HG03442 (cell line): ENCODE data around the gene RBM11.
"Not testable (repeated sequence)": the region's sequence is repeated elsewhere in the genome, so short reads cannot be mapped to it uniquely, and the experiment has no call there.

Experiments used
- ATAC-seq: cut with Tn5 transposase; IDR thresholded peaks from one replicate; pipeline ENCODE4 v1.9.1; 2021; ENCODE audit warnings: mild to moderate bottlenecking, moderate library complexity; ENCODE audit not compliant: unreplicated experiment

The RBM11 gene, protein sequence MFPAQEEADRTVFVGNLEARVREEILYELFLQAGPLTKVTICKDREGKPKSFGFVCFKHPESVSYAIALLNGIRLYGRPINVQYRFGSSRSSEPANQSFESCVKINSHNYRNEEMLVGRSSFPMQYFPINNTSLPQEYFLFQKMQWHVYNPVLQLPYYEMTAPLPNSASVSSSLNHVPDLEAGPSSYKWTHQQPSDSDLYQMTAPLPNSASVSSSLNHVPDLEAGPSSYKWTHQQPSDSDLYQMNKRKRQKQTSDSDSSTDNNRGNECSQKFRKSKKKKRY

DNA sequence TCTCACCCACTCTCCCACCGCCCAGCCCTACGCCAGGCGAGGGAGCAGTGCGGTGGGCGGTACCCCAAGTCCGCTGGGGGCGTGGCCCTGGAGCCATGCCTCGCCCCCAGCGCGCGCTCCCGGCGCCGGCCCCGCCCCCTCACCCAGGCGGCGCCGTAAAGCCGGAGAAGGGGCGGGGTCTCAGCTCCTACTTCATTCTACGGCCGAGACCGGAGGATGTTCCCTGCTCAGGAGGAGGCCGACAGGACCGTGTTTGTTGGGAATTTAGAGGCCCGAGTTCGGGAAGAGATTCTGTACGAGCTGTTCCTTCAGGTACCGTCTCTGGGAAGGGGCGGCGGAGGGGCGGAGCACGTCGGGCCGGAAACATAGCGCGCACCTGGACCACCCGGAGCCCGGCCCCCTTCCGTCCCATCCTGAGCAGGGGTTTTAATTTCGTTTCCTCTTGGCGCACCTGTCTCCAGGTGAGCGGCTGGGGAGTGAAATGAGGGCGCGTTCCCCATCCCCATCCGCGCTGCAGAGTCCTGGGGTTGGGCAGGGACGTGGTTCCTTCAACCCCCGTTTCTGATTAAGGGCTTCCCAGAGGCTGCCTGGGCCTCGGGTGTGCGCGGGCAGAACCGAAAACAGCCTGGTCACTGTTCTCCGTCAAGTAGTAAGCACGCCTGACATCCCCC, at the start of gene RBM11:
Gene RBM11, plus strand, starts transcription at position 187 of the 671 bp plus-strand sequence. Its CDS starts 30 bp downstream, at position 217.
- peak; percentile 92 for ATAC-seq

DNA sequence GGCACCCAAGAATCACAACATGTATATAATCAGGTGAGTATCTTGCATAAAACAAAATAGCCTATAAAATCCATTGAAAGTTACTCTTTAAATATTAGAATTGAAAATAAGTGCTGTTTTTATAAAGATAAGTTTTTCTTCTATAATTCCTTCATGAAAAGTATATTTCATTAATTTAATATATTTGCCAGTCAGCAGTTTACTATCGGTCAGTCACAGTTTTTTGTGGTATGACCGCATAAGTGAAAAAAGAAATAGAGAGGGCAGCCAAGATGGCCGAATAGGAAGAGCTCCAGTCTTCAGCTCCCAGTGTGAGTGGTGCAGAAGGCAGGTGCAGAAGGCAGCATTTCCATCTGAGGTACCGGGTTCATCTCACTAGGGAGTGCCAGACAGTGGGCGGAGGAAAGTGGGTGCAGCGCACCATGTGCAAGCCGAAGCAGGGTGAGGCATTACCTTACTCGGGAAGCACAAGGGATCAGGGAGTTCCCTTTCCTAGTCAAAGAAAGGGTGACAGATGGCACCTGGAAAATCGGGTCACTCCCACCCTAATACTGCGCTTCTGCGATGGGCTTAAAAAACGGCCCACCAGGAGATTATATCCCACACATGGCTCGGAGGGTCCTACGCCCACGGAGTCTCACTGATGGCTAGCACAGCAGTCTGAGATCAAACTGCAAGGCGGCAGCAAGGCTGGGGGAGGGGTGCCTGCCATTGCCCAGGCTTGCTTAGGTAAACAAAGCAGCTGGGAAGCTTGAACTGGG, 49.3 kb upstream of the RBM11 start:
- ATAC-seq = not testable (repeated sequence)

DNA sequence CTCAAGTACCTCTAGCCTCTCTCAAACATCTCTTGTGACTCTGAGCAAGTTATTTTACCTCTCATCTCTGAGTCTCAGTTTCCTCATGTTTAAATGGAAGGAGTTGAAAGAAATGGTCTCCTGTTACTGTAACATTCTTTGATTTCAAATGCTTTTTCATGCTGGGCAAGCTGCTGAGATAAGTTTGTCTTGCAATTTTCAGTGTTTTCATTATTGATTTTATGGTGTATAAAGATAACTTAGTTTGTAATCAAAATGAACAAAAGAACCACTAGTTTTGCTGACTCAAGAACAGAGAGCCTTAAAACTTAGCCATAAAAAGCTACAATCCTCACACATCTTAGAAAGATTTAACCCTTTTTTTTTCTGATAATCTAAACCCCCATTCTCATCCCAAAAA, 9.7 kb upstream of the RBM11 start:
- ATAC-seq = no peak

DNA sequence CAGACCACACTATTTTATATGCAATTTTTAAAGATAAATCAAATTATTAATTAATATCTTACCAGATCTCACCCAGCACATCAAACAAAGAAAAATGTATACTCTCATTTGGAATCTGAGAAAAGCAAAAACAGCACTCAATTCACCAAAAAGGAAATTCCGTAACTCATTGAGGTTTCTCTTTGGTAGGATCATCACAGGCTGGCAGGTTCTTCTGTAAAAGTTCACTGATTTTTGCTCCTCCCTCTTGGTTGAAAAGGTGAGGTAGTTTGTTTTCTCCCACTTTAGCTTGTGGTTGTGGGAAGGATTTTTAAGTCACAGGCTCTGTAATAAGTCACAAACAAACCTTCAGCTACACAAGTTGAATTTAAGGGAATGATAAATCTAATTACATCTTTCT, 5.2 kb upstream of the RBM11 start, which contains the start of gene LIPI:
Gene LIPI, minus strand, starts transcription at position 218 of the 400 bp plus-strand sequence. Its CDS starts 110 bp downstream, at position 108.
- ATAC-seq = no peak

- no peak for ATAC-seq
Observed at GRCh38 chr21:14213164-14213563, 2.8 kb upstream of the RBM11 start.

GRCh38 chr21:14223365-14223764, 7.4 kb downstream of the RBM11 start:
- ATAC-seq = no peak

DNA sequence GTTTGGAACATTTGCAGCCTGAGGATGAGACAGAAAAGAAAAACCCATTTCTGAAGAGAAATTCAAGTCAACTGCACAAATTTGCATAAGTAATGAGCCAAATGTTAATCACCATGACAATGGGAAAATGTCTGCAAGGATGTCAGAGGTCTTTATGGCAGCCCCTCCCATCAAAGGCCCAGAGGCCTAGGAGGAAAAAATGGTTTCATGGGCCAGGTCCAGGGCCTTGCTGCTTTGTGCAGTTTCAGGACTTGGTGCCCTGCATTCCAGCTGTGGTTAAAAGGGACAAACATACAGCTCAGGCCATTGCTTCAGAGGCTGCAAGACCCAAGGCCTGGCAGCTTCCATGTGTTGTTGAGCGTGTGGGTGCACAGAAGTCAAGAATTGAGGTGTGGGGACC, 13.4 kb downstream of the RBM11 start:
- ATAC-seq = no peak

GRCh38 chr21:14235101-14235500, 19.1 kb downstream of the RBM11 start:
- no peak for ATAC-seq

GRCh38 chr21:14236180-14236579, 20.2 kb downstream of the RBM11 start:
- ATAC-seq = no peak

DNA sequence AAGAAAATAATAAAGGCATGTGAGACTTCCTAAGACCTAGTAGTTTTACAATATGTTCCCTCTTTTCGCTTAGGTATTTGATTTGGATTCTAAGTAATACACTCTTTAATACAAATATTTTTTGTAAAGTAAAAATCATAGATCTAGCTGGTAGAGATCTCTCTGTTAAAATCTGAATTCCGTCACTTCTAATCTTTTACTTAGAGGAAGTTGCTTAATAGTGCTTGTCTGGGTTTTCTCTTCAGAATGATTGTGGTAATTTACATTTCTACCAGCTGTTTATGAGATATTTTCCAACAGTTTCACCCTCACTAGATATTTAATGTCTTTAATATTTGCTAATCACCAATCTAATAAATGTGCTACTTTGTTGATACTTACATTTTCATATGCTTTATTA, 23.3 kb downstream of the RBM11 start:
- no peak for ATAC-seq

DNA sequence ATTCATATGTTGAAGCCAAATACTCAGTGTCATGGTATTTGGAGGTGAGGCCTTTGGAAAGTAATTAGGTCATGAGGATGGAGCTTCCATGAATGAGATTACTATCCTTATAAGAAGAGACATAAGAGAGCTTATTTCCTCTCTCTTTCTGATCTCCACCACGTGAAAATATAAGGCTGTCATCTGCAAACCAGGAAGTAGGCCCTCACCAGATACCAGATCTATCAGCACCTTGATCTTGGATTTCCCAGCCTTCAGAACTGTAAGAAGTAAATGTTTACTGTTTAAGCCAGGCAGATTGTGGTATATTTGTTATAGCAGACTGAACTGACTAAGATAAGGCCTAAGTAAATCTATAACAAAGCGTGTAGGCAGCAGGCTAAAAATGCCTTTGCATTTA, 25.3 kb downstream of the RBM11 start:
- ATAC-seq = no peak

GRCh38 chr21:14243461-14243860, 27.5 kb downstream of the RBM11 start:
- ATAC-seq = no peak

DNA sequence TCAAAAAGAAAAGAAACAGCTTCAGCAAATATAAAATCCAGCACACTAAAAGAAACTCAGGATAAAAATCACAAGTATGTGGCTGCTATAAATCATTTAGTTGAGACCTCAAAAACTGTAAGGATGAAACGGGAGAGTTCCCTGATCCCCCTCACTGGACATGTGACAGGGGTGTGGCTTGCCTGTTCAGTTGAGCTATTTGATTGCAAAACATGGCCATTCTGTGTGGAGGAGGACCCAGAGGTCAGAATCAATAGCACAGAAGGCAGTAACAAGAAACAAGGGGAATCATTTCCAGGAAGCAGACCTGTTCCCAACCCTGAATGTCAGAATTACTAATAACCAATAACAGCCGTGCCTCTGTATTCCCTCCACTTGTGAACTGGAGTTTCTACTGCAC, 27.9 kb downstream of the RBM11 start:
- ATAC-seq = no peak

DNA sequence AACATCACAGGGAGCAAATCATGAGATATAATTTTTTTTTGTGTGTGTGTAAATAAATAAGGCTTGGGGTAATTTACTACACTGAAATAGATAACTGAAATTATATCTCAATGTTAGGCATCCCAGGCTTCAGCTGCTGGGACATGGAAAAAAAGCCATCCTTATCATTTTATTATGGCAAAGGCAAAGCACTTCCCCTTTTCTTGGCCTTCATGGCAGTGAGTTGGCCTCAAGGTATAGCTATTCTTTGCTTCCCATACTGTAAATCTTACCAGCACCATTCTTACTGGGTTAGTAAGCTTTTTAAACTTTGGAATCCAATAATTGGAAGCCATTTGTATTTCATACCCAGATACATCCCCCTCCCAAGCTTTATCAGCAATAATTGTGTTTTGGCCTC, 29.0 kb downstream of the RBM11 start:
- no peak for ATAC-seq

DNA sequence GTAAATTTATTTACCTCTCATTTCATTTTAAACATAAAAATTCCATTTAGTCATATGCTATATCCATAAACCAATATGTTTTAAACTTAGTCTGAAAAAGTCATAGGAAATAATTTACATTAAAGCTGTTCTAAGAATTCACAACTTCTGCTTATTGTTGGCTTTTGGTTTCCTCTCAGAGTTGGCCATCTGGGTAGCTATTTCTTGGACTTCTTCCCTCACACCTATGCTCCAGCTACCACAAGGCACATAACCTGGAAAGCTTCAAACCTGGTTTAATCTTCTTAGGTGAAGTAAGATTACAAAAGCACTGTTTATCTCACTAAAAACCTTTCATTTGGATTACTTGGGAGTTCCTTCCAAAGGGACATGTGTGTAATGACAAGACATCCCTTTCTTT, 29.8 kb downstream of the RBM11 start:
- no peak for ATAC-seq

GRCh38 chr21:14251336-14251735, 35.4 kb downstream of the RBM11 start:
- ATAC-seq = no peak

DNA sequence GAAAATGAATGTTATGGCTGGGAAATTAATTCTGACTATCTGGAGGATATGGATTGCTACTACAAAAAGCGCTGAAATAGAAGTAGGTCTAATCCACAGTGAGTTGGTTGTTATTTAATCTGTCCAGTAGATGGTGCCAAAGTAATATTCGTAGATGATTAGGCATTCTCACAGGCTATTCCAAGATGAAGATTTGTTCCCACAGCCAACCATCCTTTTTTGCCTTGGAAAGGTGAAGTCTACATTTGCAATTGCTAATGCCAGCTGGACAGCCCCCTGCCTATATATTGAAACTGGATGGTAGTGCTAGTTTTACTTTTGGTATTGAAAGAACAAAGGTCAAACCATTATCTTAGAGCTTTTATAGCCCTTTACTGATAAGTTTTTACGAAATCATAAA, 43.8 kb downstream of the RBM11 start:
- ATAC-seq = peak; percentile 57

GRCh38 chr21:14260174-14260764, 44.3 kb downstream of the RBM11 start:
- ATAC-seq = no peak

DNA sequence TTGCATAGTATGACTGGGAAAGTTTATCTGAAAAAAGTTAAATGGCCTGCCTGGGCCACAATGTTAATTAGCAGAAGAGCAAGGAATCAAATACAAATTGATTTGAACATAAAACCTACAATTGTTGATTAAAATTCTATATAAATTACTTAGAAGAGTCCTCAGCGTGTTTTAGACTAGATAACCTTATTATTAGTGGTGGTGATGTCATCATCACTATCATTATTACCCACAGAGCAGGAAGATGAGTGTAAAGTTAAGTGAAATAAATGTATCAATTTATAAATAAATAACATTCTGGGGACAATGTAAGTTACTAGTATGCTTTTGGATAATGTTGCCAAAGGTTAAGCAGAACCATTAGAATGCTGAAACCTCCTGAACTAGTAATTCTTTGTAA, 46.1 kb downstream of the RBM11 start:
- no peak for ATAC-seq

DNA sequence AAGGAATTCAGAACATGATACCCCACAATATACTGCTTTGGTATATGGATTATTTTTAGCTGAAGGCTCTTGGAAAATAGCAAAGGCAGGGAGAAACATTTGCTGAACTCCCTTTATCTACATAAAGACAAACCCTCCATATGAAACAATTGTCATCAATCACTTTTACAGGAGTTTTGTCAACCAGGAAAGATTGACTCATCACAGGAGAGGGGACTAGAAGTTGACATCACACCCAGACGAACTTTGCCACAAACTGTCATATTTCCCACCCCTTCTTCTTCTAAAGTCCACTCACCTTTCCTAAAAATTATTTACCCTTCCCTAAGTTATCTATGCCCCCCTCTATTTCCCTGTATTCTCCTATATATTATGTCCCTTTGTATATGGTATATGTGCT, 47.9 kb downstream of the RBM11 start:
- no peak for ATAC-seq

GRCh38 chr21:14265023-14265422, 49.1 kb downstream of the RBM11 start:
- ATAC-seq = no peak
